ENCODE results near the gene SRP9.
"Not testable (repeated sequence)": the region's sequence is repeated elsewhere in the genome, so short reads cannot be mapped to it uniquely, and the experiment has no call there.

Gene SRP9

DNA sequence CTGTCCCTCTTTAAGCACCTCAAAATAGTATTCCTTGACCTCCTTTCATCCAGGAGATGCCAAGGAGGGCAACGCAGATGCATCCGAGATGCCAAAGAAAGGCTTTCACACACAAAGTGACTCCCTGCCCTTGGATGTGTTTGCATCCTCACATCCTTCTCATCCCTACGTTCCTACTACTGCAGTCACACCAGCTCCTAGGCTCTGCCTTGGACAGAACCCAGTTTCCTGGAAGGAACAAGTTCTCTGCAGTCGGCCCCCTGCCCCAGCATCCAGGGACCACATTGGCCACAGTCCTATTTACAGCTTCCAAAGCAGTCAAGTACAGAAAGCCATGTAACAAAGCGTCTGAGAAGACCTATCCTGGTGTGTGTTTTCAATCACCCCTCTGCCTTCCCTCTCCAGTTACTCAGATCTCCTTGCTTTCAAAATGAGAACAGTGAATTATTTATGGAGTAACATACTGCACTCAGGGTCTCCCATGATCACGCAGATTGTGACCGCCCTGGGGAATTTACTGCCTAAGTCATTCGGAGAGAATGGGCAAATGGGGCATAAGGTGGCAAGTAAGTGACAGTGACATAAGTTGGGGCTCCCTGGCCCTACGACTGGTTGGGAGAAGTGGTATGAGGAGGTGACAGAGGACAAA lies 21.8 kb upstream of the SRP9 start:
- DNase-seq (ENCODE audit: low read depth), result no peak

DNA sequence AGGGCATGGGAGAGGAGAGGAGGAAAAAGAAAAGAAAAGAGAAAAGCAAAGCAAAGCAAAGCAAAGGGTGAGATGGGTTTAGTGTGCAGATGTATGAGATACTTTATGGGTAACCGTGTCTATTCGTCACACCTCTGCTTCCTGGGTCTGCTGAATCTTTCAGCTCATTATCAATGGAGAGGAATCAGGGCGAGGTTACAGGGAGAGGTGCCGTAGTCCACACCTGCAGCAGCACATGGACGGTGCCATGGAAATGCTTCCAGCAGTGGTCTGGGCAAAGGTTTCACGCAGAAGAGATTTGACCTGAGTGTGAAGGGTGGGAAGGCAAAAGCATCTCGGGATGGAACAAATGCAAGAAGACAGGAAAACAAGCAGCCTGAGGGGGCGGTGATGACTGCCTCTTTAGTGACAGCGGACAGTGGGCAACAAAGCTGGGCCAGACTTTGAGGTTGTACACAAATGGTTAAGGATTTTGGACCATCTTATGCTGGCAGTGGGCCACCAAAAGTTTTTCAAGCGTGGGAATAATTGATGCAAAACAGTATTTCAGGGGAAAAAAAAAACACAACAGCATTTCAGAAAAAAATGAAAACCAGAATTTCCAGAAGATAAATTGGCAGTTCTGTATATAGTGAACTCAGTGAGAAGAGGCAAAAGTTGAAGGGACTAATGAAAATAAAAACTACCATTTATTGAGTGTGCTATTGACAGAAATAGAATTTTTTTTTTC lies 19.5 kb upstream of the SRP9 start:
- no peak for DNase-seq (ENCODE audit: low read depth)

DNA sequence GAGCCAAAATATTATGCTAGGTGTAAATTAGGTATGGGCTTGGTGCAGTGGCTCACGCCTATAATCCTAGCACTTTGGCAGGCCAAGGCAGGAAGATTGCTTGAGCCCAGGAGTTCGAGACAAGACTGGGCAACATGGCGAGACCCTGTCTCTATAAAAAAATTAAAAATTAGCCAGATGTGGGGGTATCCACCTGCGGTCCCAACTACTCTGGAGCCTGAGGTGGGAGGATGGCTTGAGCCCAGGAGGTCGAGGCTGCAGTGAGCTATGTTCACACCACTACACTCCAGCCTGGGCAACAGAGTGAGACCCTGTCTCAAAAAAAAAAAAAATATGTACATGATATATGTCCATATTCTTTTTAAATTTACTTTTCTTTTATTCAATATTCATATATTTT lies 17.7 kb upstream of the SRP9 start:
- DNase-seq (ENCODE audit: low read depth), result not testable (repeated sequence)

DNA sequence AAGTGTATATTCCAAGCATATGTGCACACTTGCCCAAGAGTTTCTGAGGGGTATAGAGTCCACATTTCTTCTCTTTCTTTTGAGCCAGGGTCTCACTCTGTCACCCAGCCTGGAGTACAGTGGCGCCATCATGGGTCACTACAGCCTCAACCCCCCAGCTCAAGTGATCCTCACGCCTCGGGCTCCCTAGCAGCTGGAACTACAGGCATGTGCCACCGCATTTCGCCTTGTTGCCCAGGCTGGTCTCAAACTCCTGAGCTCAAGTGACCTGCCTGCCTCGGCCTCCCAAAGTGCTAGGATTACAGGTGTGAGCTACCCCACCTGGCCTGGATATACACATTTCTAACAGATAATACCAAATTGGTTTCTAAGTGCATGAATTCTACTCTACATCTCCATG lies 17.1 kb upstream of the SRP9 start:
- no peak for DNase-seq (ENCODE audit: low read depth)

DNA sequence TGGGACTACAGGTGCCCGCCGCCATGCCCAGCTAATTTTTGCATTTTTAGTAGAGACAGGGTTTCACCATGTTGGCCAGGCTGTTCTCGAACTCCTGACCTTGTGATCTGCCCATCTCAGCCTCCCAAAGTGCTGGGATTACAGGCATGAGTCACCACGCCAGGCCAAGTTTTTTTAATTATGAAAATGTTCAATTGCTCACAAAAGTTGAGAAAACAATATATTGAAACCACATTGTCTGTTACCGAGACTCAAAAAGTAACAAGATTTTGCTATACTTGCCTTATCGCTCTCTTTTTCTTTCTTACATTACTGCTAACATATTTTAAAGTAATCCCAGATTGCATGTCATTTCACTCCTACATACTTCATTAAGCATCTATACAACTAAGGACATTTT lies 16.2 kb upstream of the SRP9 start:
- not testable (repeated sequence) for DNase-seq (ENCODE audit: low read depth)

DNA sequence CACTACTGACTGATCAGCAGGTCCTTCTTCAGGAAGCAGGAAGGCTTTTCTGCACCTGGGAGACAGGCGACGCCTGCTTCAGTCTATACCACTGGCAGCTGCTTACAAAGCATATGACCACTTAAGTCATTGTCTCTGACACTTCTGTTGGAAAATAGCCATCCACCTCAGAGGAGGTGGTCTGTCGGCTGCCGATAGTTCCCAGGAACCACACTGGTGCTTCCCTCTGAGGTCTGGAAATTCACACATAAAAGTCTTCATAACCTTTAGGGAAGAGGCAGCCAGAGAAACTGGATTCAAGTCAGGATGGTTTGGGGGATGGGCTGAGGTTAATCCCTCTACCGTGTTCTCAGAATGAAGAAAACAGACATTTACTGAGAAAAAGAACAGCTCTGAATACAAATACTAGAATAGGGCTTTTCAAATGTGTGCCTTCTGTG lies 15.6 kb upstream of the SRP9 start:
- no peak for DNase-seq (ENCODE audit: low read depth)

DNA sequence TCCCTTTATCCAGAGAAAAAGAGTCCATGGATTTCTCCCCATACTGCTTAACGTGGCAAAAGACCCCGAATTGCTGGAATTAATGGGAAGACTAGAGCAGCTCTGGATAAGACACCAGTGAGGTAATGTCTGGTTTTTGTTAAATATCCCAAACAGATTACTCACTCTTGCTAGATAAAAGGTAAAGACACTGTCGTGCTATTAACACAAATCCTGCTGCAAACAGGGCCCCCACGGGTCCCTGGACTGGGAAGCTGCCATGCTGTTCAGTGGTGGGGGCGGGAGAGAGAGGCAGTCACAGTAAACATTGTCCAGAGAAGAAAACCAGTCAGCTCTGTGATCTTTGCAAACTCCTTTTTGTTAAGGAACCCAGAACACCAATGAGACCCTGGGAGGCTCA lies 15.2 kb upstream of the SRP9 start:
- no peak for DNase-seq (ENCODE audit: low read depth)

DNA sequence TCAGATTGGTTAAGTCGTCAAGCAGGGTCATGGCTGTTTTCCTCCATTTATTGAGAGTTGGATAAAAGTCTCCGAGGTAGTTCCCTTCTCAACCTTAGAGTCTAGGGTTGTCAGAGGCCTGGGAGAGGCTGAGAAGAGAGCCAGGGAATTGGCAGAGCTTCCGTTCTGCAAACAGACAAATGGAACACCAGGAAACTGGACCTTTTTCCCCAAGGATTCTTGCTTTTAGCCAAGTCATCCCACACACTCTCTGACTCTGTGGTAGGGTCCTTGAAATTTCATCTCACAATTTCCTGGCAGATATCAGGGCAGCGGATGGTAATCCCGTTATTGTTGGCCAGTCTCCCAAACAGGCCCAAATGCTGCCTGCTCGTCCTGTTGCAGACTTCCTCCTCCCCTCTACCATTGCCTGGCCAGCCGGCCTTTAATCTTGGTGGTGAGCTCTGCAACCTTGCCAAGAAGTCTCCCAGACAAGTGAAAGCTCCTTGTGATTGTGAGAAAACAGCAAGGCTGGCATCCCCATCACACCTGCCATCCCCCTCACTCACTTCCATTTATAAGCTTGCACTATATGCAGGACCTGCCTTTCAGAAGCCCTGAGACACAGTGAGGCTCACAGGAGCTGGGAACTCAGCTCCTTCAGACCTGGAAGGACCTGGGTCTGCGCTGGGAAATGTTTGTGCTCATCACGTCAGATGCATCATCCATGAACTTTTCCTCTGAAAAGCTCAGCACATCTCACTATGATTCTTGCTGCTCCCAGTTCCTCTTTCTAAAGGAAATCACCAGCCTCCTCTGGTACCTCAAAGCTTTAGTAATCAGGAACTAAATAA lies 13.7 kb upstream of the SRP9 start:
- DNase-seq (ENCODE audit: low read depth), result no peak

DNA sequence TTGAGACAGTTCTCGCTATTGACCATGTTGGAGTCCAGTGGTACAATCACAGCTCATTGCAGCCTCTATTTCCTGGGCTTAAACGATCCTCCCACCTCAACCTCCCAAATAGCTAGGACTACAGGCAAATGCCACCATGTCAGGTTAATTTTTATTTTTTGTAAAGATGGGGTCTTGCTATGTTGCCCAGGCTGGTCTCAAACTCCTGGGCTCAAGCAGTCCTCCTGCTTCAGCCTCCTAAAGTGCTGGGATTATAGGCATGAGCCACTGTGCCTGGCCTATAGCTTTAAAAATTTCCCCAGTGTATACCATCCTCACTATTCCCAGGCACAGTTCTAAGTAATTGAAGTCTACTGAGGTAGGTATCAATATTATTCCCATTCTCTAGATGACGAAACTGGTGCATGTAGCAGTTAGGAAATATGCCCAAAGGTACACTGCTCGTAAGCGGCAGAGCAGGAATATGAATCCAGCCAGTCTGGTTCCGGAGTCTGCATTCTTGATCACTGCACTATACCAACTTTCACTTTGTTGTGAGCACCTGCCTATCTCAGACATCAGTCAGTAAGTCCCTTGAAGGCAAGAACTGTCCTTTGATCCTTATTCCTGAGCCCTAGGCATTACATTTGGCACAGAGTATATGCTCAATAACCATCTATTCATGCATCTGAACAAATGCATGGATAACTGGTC lies 11.5 kb upstream of the SRP9 start:
- DNase-seq (ENCODE audit: low read depth), result no peak

DNA sequence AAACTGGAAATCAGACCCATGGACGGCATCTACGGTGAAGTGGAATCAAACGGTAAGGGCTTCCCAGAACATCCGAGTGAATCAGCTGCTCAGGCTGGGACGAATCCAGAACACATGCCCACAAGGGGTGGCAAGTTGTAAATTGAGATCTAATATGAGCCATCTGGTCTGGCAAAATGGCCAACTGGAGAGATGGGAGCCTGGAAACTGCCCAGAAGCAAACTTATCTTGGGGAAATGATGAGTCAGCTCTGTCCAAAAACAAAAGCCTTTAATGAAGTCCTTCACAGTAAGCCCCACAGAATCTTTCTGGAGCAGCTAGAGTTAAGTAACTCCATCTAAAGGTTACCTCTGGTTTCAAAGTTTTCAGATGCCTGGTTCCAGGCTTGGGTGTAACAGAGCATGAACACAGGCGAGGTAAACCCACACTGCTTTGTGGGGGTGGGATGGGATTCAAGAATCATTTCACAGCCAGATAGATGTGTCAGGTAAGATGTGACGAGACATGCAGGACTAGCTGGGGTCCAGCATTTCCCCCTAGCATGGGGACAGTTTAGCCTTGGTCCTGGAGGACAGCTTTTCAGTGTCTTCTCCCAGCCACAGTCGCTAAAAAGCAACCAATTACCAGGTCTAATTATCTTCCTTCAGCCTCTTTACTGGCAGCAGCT lies 10.5 kb upstream of the SRP9 start:
- no peak for DNase-seq (ENCODE audit: low read depth)

DNA sequence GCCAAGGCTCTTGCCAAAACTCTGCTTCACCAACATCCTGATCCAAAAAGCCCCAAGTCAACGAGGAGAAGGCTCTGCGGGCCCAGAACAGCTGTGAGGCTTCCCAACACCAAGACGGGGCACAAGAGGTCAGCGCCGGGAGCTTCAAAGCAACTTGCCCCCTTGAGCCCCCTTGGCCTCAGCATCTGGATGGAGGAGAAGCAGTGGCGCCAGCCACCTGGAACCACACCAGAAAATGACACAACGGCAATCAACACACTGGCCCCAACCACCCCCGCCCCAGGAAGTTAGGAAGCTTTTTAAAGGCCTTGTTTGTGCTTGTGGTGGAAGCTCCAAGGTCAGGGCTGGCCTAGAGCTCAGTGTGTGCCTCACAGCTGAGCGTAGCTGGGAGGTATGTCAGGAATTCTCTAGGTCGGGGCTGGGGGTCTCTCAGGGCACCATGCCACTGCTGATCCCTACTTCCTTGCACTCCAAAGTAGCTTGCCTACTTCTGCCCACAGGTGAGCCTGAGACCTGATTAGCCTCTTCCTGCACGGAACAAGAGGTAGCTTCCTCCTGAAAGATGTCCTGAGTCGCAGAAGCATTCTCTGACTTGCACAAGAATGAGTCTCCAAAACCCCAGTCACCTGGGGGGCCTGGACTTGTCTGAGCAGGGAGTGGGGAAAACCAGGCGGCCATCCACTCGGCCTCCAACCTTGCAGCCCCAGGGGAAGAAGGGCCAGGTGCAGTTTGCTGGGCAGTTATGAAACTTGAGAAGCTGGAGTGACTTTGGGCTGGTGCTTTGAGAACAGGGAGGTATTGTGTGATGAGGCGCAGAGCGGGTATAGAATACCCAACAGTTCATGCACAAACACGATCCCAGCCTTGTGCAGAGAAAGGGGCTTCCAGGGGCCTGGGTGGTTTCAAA lies 9.7 kb upstream of the SRP9 start:
- no peak for DNase-seq (ENCODE audit: low read depth)

DNA sequence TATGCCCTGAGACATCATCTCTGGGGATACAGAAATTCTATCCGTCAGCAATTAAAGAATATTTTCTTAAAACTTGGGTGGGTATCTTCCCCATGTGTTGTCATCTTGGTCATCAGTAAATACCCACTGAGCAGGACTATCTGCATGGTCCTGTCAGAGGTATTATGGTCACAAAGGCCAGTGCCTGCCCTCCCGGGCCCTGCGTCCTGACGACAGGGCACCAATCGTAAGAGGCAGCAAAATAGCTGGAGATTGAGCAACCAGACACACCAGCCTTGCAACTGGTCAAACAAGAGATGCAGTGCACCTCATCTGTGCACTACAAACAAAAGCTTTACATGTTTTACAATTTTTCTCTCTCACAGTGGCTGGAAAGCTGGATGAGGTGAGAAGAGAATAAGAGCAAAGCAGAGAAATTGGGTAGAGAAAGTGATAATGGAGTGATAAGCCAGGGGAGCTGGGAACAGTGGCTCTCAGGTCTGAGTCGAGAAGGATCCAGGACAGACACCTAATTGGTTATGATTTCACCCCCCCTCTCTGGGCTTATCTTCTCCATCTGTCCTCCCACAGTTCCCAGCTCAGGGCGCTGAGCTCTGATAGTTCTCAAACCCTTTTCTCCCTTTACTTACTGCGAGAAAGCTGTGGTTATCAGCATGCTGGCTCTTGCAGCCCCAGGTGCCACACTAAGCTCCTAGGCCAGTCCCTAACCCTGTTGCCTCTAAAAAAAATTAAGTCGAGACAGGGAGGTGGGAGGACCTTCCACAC lies 8.8 kb upstream of the SRP9 start:
- no peak for DNase-seq (ENCODE audit: low read depth)

DNA sequence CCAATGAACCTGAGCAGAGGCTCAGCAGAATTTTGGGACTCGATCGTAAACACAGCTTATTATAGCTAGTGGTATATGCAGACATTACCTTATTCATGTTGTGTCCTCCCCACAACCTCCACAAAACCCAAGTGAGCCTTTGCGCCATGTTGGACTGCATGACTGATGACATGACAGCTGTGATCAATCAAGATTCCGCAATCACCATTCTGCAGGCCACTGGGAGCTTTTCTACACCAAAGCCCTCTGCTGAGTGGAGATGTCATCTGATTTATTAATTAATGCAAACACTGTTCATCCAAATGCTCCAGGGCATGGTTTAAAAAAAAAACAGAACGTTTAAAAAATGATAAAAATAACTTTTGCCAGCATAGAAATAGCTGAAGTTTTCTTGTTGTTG lies 7.9 kb upstream of the SRP9 start:
- no peak for DNase-seq (ENCODE audit: low read depth)

DNA sequence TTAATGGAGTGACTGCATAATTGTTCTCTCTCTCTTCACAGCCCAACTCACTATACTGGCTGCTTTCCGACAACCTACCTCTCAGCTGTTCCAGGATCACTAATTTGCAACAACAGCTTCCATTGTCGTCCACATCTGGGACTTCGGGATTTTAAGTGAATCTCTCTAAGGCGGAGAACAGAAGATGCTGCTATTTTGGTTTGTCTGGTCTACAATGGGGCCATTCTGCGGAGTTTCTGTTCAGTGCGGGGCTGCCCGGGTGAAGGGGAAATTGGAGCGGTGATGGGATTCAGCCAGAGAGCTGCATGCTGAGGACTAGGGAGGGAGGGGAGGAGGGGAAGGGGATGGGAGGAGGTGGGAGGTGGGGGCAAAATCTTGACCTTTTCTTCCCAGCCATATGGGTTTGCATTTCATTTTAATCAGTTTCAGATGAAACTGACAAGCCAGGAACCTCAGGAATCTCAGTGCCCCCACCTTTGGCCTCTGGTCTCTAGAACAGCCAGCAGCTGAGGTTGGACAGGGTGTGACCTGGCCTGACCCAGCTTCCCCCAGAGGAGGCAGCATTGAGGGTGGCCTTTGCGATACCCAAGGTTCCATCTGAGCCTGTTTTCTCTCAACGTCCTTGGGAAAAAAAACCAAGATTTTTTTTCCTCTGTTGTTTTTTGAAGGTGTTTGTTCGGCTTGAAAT lies 6.9 kb upstream of the SRP9 start:
- no peak for DNase-seq (ENCODE audit: low read depth)

DNA sequence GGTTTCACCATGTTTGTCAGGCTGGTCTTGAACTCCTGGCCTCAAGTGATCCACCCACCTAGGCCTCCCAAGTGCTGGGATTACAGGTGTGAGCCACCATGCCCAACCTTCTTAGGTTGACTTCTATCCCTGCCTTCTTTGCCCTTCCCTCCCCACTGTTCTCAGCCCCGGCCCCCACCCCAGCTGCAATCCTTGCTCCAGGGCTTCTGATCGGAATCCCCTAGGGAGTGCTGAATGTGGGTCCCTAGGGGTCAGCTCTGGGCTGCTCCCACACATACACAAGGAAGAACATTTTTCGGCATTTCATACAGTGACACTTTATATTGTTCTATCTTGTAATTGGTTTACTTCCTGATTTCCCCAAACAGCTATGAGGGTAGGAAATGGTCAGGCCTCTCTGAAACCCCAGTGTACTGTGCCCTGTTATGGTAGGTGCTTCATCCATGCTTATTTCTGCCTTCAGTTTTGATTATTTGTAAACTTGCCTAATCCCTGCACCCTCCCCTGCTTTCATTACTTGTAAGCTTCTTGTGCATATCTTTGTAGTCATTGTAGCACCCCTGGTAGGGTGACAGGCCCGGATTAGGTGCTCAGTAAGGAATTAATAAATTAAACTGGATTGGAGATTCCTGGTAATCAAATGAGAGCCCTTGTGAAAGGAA lies 5.8 kb upstream of the SRP9 start:
- no peak for DNase-seq (ENCODE audit: low read depth)

DNA sequence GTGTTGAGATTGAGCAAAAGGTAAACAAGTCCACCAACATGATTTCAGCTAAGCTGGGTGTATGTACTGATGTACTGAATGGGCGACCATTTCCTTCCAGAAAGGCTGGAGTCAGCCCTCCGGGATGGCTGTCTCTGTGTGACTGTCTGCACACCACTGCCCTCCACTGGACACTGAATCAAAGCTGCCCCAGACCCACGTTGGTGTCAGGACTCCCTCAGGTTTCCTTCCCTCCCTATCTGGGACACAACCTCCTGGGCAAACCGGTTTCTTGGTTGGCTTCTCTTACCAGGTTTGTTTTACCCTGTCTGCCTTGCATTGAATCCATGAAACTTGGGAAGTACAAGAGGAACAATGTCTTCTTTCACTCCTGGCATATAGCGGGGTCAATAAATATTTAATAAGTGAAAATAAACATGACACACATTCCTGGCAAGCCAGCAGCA lies 5.3 kb upstream of the SRP9 start:
- no peak for DNase-seq (ENCODE audit: low read depth)

DNA sequence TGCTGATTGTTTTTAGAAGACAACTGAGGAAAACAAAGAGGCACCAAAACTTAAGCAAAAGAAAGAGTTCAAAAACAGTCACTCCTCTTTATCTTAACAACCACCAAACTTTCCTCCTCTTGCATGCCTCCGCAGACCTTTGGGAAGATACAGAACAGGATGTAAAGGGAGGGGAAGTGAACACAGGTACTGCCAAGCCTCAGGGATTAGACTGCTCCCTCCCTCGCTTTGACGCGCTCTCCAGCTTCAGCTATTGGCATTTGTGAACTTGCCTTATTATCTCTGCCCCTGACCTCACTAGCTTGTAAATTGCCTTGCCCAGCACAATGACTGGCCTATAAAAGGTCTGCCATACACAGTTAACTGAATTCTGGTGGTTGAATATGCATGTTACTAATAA lies 4.8 kb upstream of the SRP9 start:
- no peak for DNase-seq (ENCODE audit: low read depth)

DNA sequence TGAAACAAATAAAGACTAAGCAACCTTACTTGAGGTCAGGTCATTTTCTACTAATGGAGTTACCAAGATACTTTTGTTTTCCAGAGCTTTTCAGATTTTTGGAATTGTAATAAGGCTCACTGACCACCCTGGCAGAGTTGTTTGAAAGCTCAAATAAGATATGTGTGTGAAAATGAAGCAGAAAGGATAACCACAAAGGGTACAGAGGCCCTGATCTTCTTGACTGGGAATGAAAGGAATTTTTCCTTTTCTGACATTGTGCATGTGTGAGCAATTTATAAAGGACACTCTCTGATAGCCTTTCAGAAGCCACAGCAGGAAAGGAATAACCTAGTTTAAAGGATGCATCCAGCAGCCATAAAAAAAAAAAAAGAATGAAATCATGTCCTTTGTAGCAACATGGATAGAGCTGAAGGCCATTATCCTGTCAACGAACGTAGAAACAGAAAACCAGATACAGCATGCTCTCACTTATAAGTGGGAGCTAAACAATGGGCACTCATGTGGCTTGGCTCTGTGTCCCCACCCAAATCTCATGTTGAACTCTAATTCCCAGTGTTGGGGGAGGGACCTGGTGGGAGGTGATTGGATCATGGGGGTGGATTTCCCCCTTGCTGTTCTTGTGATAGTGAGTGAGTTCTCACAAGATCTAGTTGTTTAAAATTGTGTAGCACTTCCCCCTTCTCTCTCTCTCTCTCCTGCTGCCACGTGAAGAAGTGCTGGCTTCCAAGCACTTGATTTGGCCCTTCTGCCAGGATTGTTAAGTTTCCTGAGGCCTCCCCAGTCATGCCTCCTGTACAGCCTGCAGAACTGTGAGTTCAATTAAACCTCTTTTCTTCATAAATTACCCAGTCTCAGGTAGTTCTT lies 3.1 kb upstream of the SRP9 start:
- no peak for DNase-seq (ENCODE audit: low read depth)
